ENCODE results near the gene DTNA. TPM values are rescaled to one million over a fixed set of nuclear protein-coding genes. Genes with fewer than 3 reads are reported as not detected.

DTNA gene
- total RNA-seq, 1 experiment from 2014 or later, result 0.77 TPM

GRCh38 chr18:34816183-34816582, 106.1 kb downstream of the DTNA start:
- Histone ChIP-seq H3K9me3 (ENCODE audit: control insufficient read depth, insufficient read depth, low read depth, low read length) (no peaks in the 10 kb centered on the region), H3K4me3 (ENCODE audit: low read depth in 2 of 2, low read length in 2 of 2) (no peak overlapping the region), H3K27ac (ENCODE audit: low read length) (no peak overlapping the region), H3K36me3 (ENCODE audit: control insufficient read depth, insufficient read depth, low read length) (no peaks in the 10 kb centered on the region), H3K27me3 (ENCODE audit: control insufficient read depth, insufficient read depth, low read length) (peaks cover 2% of the 10 kb centered on the region; the same call in 1 of the 2 replicates), H3K4me1 (ENCODE audit: control insufficient read depth, insufficient read depth, low read length) (no peaks in the 10 kb centered on the region)
- BruUV-seq (replicated peaks), result no TSS peak
- ChIA-PET POLR2A (no interaction called here), CTCF (no interaction called here)
- ATAC-seq (no peak), DNase-seq (ENCODE audit: low read depth, low spot score) (no peak)
- intact Hi-C loops (cut with micrococcal nuclease; ENCODE audit: unreplicated experiment) (no loop called here), in situ Hi-C loops (cut with HindIII; ENCODE audit: low pct_unique_long_range_greater_than_20kb, low sequenced_read_pairs) (no loop called here)
- TF ChIP-seq SIN3A (IDR thresholded peaks at IDR 0.05; ENCODE audit: borderline replicate concordance, insufficient read depth, low read depth, low read length) (no peak), REST (IDR thresholded peaks at IDR 0.05; ENCODE audit: insufficient read depth in 1 of 2, low read depth in 2 of 2, low read length in 1 of 2) (no peak), TCF7L2 (IDR thresholded peaks at IDR 0.05; ENCODE audit: low read depth, low read length) (no peak), POLR2AphosphoS5 (IDR thresholded peaks at IDR 0.05; ENCODE audit: low read depth, low read length) (no peak), CTCF (IDR thresholded peaks at IDR 0.05) (no peak)

- Histone ChIP-seq H3K27me3 (ENCODE audit: control insufficient read depth, insufficient read depth, low read length) (peaks cover 2% of the 10 kb centered on the region; the same call in 1 of the 2 replicates), H3K36me3 (ENCODE audit: control insufficient read depth, insufficient read depth, low read length) (no peaks in the 10 kb centered on the region), H3K27ac (ENCODE audit: low read length) (no peak overlapping the region), H3K4me1 (ENCODE audit: control insufficient read depth, insufficient read depth, low read length) (no peaks in the 10 kb centered on the region), H3K9me3 (ENCODE audit: control insufficient read depth, insufficient read depth, low read depth, low read length) (no peaks in the 10 kb centered on the region), H3K4me3 (ENCODE audit: low read depth in 2 of 2, low read length in 2 of 2) (no peak overlapping the region)
- no TSS peak for BruUV-seq (replicated peaks)
- no peak for DNase-seq (ENCODE audit: low read depth, low spot score)
- POLR2A ChIA-PET, result no interaction called here
- in situ Hi-C loops (cut with HindIII; ENCODE audit: low pct_unique_long_range_greater_than_20kb, low sequenced_read_pairs), result no loop called here
- CTCF ChIA-PET, result no interaction called here
- no peak for ATAC-seq
- TF ChIP-seq SIN3A (IDR thresholded peaks at IDR 0.05; ENCODE audit: borderline replicate concordance, insufficient read depth, low read depth, low read length), result no peak
- TF ChIP-seq CTCF (IDR thresholded peaks at IDR 0.05), result no peak
- no peak for TF ChIP-seq REST (IDR thresholded peaks at IDR 0.05; ENCODE audit: insufficient read depth in 1 of 2, low read depth in 2 of 2, low read length in 1 of 2)
- TF ChIP-seq TCF7L2 (IDR thresholded peaks at IDR 0.05; ENCODE audit: low read depth, low read length), result no peak
- TF ChIP-seq POLR2AphosphoS5 (IDR thresholded peaks at IDR 0.05; ENCODE audit: low read depth, low read length), result no peak
- intact Hi-C loops (cut with micrococcal nuclease; ENCODE audit: unreplicated experiment), result no loop called here
Measured at GRCh38 chr18:34817636-34818035, 107.5 kb downstream of the DTNA start.

All from Panc1 (cell line).